H1 (cell line): ENCODE measurements around the gene PIK3R4. TPM values are rescaled to one million over a fixed set of nuclear protein-coding genes. Genes with fewer than 3 reads are reported as not detected.

ENCODE experiments used
- BACH1 ChIP-seq: IDR thresholded peaks from 2 replicates; pipeline ENCODE4 v1.6.1; 2012; ENCODE audit warnings: low read length, improper control_type of control experiment
- BCL11A ChIP-seq, 2 experiments: IDR thresholded peaks; one replicate each; pipeline ENCODE4 v1.6.1; 2011; ENCODE audit warnings: low read depth in 2 of 2, low read length in 2 of 2, mild to moderate bottlenecking in 2 of 2
- CBX8 ChIP-seq: fragments of 300-800, 300-1000 bp; sonication (generic); IDR thresholded peaks from 2 replicates; pipeline ENCODE4 v1.7.1; 2016; ENCODE audit warnings: low read depth, low read length, borderline replicate concordance
- CHD1 ChIP-seq: IDR thresholded peaks from 2 replicates; pipeline ENCODE4 v1.6.1; 2012; ENCODE audit warnings: low read depth, low read length, improper control_type of control experiment
- CHD2 ChIP-seq: IDR thresholded peaks from 2 replicates; pipeline ENCODE4 v1.6.1; 2012; ENCODE audit warnings: low read length, improper control_type of control experiment
- CTCF ChIP-seq, 3 experiments: IDR thresholded peaks; 1 replicate in 2 of 3; 2 replicates in 1 of 3; pipeline versions ENCODE4 v1.5.1 to v1.6.1; 2011; ENCODE audit warnings: low read length in 3 of 3, mild to moderate bottlenecking in 3 of 3, inconsistent platforms in 2 of 3, low read depth in 1 of 3, moderate library complexity in 1 of 3; ENCODE audit not compliant: insufficient read depth in 1 of 3; ENCODE audit errors: control extremely low read depth in 1 of 3
- EP300 ChIP-seq, 2 experiments: IDR thresholded peaks; 1 replicate in 1 of 2; 2 replicates in 1 of 2; pipeline ENCODE4 v1.6.1; 2011 to 2012; ENCODE audit warnings: low read depth in 2 of 2, low read length in 2 of 2, mild to moderate bottlenecking in 2 of 2, borderline replicate concordance in 1 of 2, inconsistent platforms in 1 of 2, moderate library complexity in 1 of 2
- JUN ChIP-seq: IDR thresholded peaks from 2 replicates; pipeline ENCODE4 v1.6.1; 2011; ENCODE audit warnings: low read depth, mild to moderate bottlenecking, improper control_type of control experiment, low read length
- MAX ChIP-seq: IDR thresholded peaks from 2 replicates; pipeline ENCODE4 v1.6.1; 2012; ENCODE audit warnings: inconsistent platforms
- PHF8 ChIP-seq: fragments of 200-600 bp; sonication (generic); conservative IDR thresholded peaks from 2 replicates; pipeline ENCODE4 v1.7.1; 2012; ENCODE audit warnings: low read depth, mild to moderate bottlenecking, inconsistent platforms, low read length, moderate library complexity
- RAD21 ChIP-seq, 2 experiments: IDR thresholded peaks in 1 of 2; conservative IDR thresholded peaks in 1 of 2; 2 replicates each; pipeline ENCODE4 v1.6.1; 2011; ENCODE audit warnings: low read depth in 2 of 2, low read length in 2 of 2, improper control_type of control experiment in 1 of 2, inconsistent platforms in 1 of 2, mild to moderate bottlenecking in 1 of 2, moderate library complexity in 1 of 2
- RBBP5 ChIP-seq: IDR thresholded peaks from 2 replicates; pipeline ENCODE4 v1.7.1; 2012; ENCODE audit warnings: low read depth, mild to moderate bottlenecking, inconsistent platforms, low read length, moderate library complexity, borderline replicate concordance
- RXRA ChIP-seq: IDR thresholded peaks from 2 replicates; pipeline ENCODE4 v1.6.1; 2011; ENCODE audit warnings: low read depth, mild to moderate bottlenecking, low read length, moderate library complexity; ENCODE audit not compliant: insufficient read depth
- SP2 ChIP-seq: IDR thresholded peaks from 2 replicates; pipeline ENCODE4 v1.6.1; 2012; ENCODE audit warnings: mild to moderate bottlenecking, low read length, inconsistent platforms
- SP4 ChIP-seq: IDR thresholded peaks from 2 replicates; pipeline ENCODE4 v1.6.1; 2012; ENCODE audit warnings: low read length, inconsistent platforms
- SRF ChIP-seq: IDR thresholded peaks from 2 replicates; pipeline ENCODE4 v1.6.1; 2011; ENCODE audit warnings: mild to moderate bottlenecking, low read depth, low read length, moderate library complexity
- TAF1 ChIP-seq: IDR thresholded peaks from 2 replicates; pipeline ENCODE4 v1.6.1; 2011; ENCODE audit warnings: mild to moderate bottlenecking, low read depth, low read length
- TAF7 ChIP-seq: optimal IDR thresholded peaks from 2 replicates; pipeline ENCODE3; 2011; ENCODE audit warnings: low read depth, mild to moderate bottlenecking, inconsistent platforms, low read length, moderate library complexity, borderline replicate concordance
- TBP ChIP-seq: IDR thresholded peaks from 2 replicates; pipeline ENCODE4 v1.6.1; 2011; ENCODE audit warnings: low read depth, low read length, improper control_type of control experiment
- USF2 ChIP-seq: IDR thresholded peaks from 2 replicates; pipeline ENCODE4 v1.6.1; 2011; ENCODE audit warnings: low read length, improper control_type of control experiment
- polyA plus RNA-seq, 7 experiments: library from polyadenylated mRNA; depleted of rRNA in 3 of 7; stranded (reverse) in 5 of 7; unstranded in 2 of 7; fragments of >200 nt in 5 of 7; fragments of 200-250 nt in 2 of 7; gene quantifications; 1 replicate in 5 of 7; 2 replicates in 1 of 7; 4 replicates in 1 of 7; pipeline versions ENCODE4 v1.2.1 to v1.2.3, GENCODE V29; 2011 to 2013; ENCODE audit warnings: missing spikeins in 2 of 7, mixed read lengths in 2 of 7
- total RNA-seq: library from RNA; stranded (reverse); fragmentation: NEBNext Ultra II Directional; extraction: Animal tissue kit (Norgen Biotek cat#: 25700); gene quantifications from 2 replicates; pipeline ENCODE4 v1.2.1, GENCODE V29; 2021

PIK3R4 gene
- total and polyA plus RNA-seq, 2 of the 8 experiments (the other 6 are each of a cell fraction or from before 2014, with no cell fraction given): 43.8 to 87.4 TPM

GRCh38 chr3:130746246-130747039 lies at the start of gene PIK3R4 (continued):
- peak; percentile 90 for TF ChIP-seq TAF7
- TF ChIP-seq JUN: no peak
- no peak for TF ChIP-seq EP300 (IDR thresholded peaks at IDR 0.05; ENCODE audit: borderline replicate concordance in 1 of 2, low read depth in 2 of 2, low read length in 2 of 2)
- TF ChIP-seq BACH1: no peak
- peak; percentile 95 for TF ChIP-seq TAF1
- TF ChIP-seq SP4: no peak
- no peak for TF ChIP-seq SP2
- TF ChIP-seq MAX: no peak
- TF ChIP-seq CHD2: no peak
- TF ChIP-seq PHF8: peak; percentile 95
- TF ChIP-seq RBBP5: peak; percentile 77; the same call in 1 of the 2 replicates
- TF ChIP-seq CTCF (IDR thresholded peaks at IDR 0.05; ENCODE audit: control extremely low read depth in 1 of 3, insufficient read depth in 1 of 3, low read depth in 1 of 3, low read length in 3 of 3): no peak
- TF ChIP-seq RXRA: no peak
- no peak for TF ChIP-seq BCL11A (IDR thresholded peaks at IDR 0.05; ENCODE audit: low read depth in 2 of 2, low read length in 2 of 2)
- no peak for TF ChIP-seq RAD21 (IDR thresholded peaks at IDR 0.05 in 1 of 2, conservative IDR thresholded peaks at IDR 0.05 in 1 of 2; ENCODE audit: low read depth in 2 of 2, low read length in 2 of 2)
- no peak for TF ChIP-seq CHD1
- no peak for TF ChIP-seq CBX8
- peak; percentile 16; the same call in 1 of the 2 replicates for TF ChIP-seq SRF
- peak; percentile 88 for TF ChIP-seq TBP
- TF ChIP-seq USF2: no peak
